Measurements from ENCODE around the gene ALDH7A1.
A peak's percentile ranks its signal among the peaks of the same experiment; 100 is the strongest.

ALDH7A1 gene

GRCh38 chr5:126499278-126499677 lies 95.7 kb downstream of the ALDH7A1 start:
- DNase-seq (ENCODE audit: low read depth): no peak
- TF ChIP-seq CTCF (conservative IDR thresholded peaks at IDR 0.05; ENCODE audit: low read length): no peak
- H3K4me3 ChIP-seq (ENCODE audit: low read length): no peak overlapping the region

- DNase-seq (ENCODE audit: low read depth): no peak
- no peak for TF ChIP-seq CTCF (conservative IDR thresholded peaks at IDR 0.05; ENCODE audit: low read length)
- H3K4me3 ChIP-seq (ENCODE audit: low read length): no peak overlapping the region
These were observed 97.5 kb downstream of the ALDH7A1 start for GRCh38 chr5:126497506-126497905.

- no peak overlapping the region for H3K4me3 ChIP-seq (ENCODE audit: low read length)
- DNase-seq (ENCODE audit: low read depth): no peak
- no peak for TF ChIP-seq CTCF (conservative IDR thresholded peaks at IDR 0.05; ENCODE audit: low read length)
These were observed 100.6 kb downstream of the ALDH7A1 start for GRCh38 chr5:126494393-126494792.

GRCh38 chr5:126492939-126493338 lies 102.1 kb downstream of the ALDH7A1 start:
- no peak for TF ChIP-seq CTCF (conservative IDR thresholded peaks at IDR 0.05; ENCODE audit: low read length)
- DNase-seq (ENCODE audit: low read depth): no peak
- no peak overlapping the region for H3K4me3 ChIP-seq (ENCODE audit: low read length)

- no peak overlapping the region for H3K4me3 ChIP-seq (ENCODE audit: low read length)
- TF ChIP-seq CTCF (conservative IDR thresholded peaks at IDR 0.05; ENCODE audit: low read length): peak; percentile 37
- peak; percentile 90 for DNase-seq (ENCODE audit: low read depth)
These were observed 104.7 kb downstream of the ALDH7A1 start for GRCh38 chr5:126490167-126490940.

- no peak for DNase-seq (ENCODE audit: low read depth)
- TF ChIP-seq CTCF (conservative IDR thresholded peaks at IDR 0.05; ENCODE audit: low read length): no peak
- H3K4me3 ChIP-seq (ENCODE audit: low read length): no peak overlapping the region
These were observed 106.5 kb downstream of the ALDH7A1 start for GRCh38 chr5:126488443-126489065.

GRCh38 chr5:126487596-126487995 lies 107.4 kb downstream of the ALDH7A1 start:
- no peak for DNase-seq (ENCODE audit: low read depth)
- TF ChIP-seq CTCF (conservative IDR thresholded peaks at IDR 0.05; ENCODE audit: low read length): no peak
- no peak overlapping the region for H3K4me3 ChIP-seq (ENCODE audit: low read length)

Data from AG10803 (cell line).